PC-3 (cell line): ENCODE results near the gene SLC12A3.

Source experiments
- EZH2 ChIP-seq: fragments of 300-600 bp; sonication (generic); IDR thresholded peaks from one replicate; pipeline ENCODE4 v1.6.1; 2017; ENCODE audit warnings: antibody characterized with exemption, mild to moderate bottlenecking, low read length; ENCODE audit not compliant: unreplicated experiment
- TF ChIP-seq, protein P1 (sequence below): fragments of 300-600 bp; sonication (generic); conservative IDR thresholded peaks from 2 replicates; pipeline ENCODE4 v1.5.1; 2017; ENCODE audit warnings: antibody characterized with exemption, low read depth, mild to moderate bottlenecking, low read length

DNA sequence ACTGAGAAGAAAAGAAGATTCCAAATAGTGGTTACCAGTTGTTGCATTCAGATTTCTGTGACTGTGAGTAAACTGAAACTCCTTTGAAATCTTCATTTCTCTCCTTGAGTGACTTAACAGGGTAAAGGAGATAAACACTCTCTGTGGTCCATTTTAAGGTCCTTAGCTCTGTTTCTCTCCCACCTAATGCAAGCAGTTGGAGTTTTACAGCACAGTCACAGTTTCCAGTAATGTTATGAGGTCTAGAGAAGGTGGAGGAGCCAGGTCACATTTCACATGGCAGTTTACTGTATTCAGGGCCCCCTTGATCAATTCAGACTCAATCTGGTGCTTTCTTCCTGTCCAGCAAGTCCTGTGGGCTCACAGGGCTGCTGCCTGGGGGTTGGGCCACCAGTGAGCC is 32.2 kb upstream of the SLC12A3 start:
- TF ChIP-seq, protein P1, sequence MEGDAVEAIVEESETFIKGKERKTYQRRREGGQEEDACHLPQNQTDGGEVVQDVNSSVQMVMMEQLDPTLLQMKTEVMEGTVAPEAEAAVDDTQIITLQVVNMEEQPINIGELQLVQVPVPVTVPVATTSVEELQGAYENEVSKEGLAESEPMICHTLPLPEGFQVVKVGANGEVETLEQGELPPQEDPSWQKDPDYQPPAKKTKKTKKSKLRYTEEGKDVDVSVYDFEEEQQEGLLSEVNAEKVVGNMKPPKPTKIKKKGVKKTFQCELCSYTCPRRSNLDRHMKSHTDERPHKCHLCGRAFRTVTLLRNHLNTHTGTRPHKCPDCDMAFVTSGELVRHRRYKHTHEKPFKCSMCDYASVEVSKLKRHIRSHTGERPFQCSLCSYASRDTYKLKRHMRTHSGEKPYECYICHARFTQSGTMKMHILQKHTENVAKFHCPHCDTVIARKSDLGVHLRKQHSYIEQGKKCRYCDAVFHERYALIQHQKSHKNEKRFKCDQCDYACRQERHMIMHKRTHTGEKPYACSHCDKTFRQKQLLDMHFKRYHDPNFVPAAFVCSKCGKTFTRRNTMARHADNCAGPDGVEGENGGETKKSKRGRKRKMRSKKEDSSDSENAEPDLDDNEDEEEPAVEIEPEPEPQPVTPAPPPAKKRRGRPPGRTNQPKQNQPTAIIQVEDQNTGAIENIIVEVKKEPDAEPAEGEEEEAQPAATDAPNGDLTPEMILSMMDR, result no peak
- TF ChIP-seq EZH2, result no peak
